Activated CD4-positive, alpha-beta T cell treated with anti-CD3 and anti-CD28 coated beads for 48 hours (primary cell): ENCODE measurements around the gene TMEM86B.

Experiments used
- DNase-seq: peaks from one replicate; pipeline ENCODE4 v3.0.0-alpha.2; 2020

Gene TMEM86B

GRCh38 chr19:55257461-55258420, 29.2 kb upstream of the TMEM86B start:
- peak; percentile 45 for DNase-seq

GRCh38 chr19:55256562-55257460, 28.2 kb upstream of the TMEM86B start:
- peak; percentile 34 for DNase-seq

GRCh38 chr19:55255618-55256423, 27.3 kb upstream of the TMEM86B start:
- peak; percentile 75 for DNase-seq

GRCh38 chr19:55254625-55254977, 26.0 kb upstream of the TMEM86B start:
- no peak for DNase-seq

- peak; percentile 69 for DNase-seq
Measured at GRCh38 chr19:55253842-55254624, 25.5 kb upstream of the TMEM86B start.

GRCh38 chr19:55252760-55253663, 24.4 kb upstream of the TMEM86B start:
- no peak for DNase-seq

GRCh38 chr19:55251341-55252081, 22.9 kb upstream of the TMEM86B start:
- peak; percentile 63 for DNase-seq

- no peak for DNase-seq
Measured at GRCh38 chr19:55250262-55251036, 21.9 kb upstream of the TMEM86B start.

- no peak for DNase-seq
Measured at GRCh38 chr19:55249841-55250240, 21.3 kb upstream of the TMEM86B start.

GRCh38 chr19:55248704-55249103, 20.1 kb upstream of the TMEM86B start:
- no peak for DNase-seq

GRCh38 chr19:55248166-55248675, 19.7 kb upstream of the TMEM86B start:
- DNase-seq, result no peak

GRCh38 chr19:55247621-55248099, 19.1 kb upstream of the TMEM86B start:
- DNase-seq, result no peak

- no peak for DNase-seq
Measured at GRCh38 chr19:55246462-55247451, 18.2 kb upstream of the TMEM86B start.

GRCh38 chr19:55245236-55245904, 16.8 kb upstream of the TMEM86B start:
- DNase-seq, result no peak

- DNase-seq, result no peak
Measured at GRCh38 chr19:55244004-55244680, 15.6 kb upstream of the TMEM86B start.

GRCh38 chr19:55242517-55242916, 14.0 kb upstream of the TMEM86B start:
- DNase-seq, result no peak
